Nephron (organoid): ENCODE measurements around the gene SH3BP1.
A peak's percentile ranks its signal among the peaks of the same experiment; 100 is the strongest.

Experiments used
- H3K27ac Mint-ChIP-seq, 3 experiments: 2 replicates each; pipeline ENCODE4 v1.8.0; 2020; ENCODE audit warnings: mixed read lengths in 3 of 3, mild to moderate bottlenecking in 2 of 3, moderate library complexity in 1 of 3
- H3K27me3 Mint-ChIP-seq: 2 replicates; pipeline ENCODE4 v1.8.0; 2021; ENCODE audit warnings: low read depth, mild to moderate bottlenecking, moderate library complexity, mixed read lengths
- H3K36me3 Mint-ChIP-seq: 2 replicates; pipeline ENCODE4 v1.8.0; 2020; ENCODE audit warnings: low read depth, mixed read lengths
- H3K4me1 Mint-ChIP-seq: 2 replicates; pipeline ENCODE4 v1.8.0; 2020; ENCODE audit warnings: mixed read lengths
- H3K4me3 Mint-ChIP-seq, 3 experiments: 2 replicates each; pipeline ENCODE4 v1.8.0; 2020; ENCODE audit warnings: mild to moderate bottlenecking in 3 of 3, mixed read lengths in 3 of 3, moderate library complexity in 2 of 3
- H3K9me3 Mint-ChIP-seq: 2 replicates; pipeline ENCODE4 v1.8.0; 2020; ENCODE audit warnings: mixed read lengths
- TF ChIP-seq, protein P1 (sequence below), 3 experiments: fragments of 200-600 bp; sonication (generic); IDR thresholded peaks; one replicate each; pipeline ENCODE4 v1.5.0; 2021; ENCODE audit warnings: antibody characterized with exemption in 3 of 3; ENCODE audit not compliant: unreplicated experiment in 3 of 3

SH3BP1 gene

DNA sequence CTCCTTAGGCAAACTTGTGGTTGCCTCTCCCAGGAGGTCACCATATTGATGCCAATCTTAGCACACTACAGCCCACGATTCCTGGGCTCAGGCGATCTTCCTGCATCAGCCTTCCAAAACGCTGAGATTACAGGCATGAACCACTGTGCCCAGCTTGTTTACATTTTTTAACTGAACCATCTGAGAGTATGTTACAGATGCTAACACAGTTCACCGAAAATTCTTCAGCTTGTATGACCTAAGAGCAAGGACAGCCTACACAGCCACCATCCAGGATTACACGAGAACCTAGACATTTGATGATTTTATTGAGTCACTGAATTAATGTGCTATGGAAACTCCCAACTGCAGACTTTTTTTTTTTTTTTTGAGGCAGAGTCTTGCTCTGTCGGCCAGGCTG is 30.1 kb downstream of the SH3BP1 start:
- Mint-ChIP-seq H3K4me3 (no peak overlapping the region), H3K9me3 (no peaks in the 10 kb centered on the region), H3K36me3 (peaks cover 17% of the 10 kb centered on the region), H3K27ac (peak overlapping the region in 1 of 3 experiments; percentile 46), H3K4me1 (no peaks in the 10 kb centered on the region), H3K27me3 (no peaks in the 10 kb centered on the region)
- TF ChIP-seq, protein P1, sequence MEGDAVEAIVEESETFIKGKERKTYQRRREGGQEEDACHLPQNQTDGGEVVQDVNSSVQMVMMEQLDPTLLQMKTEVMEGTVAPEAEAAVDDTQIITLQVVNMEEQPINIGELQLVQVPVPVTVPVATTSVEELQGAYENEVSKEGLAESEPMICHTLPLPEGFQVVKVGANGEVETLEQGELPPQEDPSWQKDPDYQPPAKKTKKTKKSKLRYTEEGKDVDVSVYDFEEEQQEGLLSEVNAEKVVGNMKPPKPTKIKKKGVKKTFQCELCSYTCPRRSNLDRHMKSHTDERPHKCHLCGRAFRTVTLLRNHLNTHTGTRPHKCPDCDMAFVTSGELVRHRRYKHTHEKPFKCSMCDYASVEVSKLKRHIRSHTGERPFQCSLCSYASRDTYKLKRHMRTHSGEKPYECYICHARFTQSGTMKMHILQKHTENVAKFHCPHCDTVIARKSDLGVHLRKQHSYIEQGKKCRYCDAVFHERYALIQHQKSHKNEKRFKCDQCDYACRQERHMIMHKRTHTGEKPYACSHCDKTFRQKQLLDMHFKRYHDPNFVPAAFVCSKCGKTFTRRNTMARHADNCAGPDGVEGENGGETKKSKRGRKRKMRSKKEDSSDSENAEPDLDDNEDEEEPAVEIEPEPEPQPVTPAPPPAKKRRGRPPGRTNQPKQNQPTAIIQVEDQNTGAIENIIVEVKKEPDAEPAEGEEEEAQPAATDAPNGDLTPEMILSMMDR (IDR thresholded peaks at IDR 0.05; ENCODE audit: unreplicated experiment in 3 of 3), result no peak

DNA sequence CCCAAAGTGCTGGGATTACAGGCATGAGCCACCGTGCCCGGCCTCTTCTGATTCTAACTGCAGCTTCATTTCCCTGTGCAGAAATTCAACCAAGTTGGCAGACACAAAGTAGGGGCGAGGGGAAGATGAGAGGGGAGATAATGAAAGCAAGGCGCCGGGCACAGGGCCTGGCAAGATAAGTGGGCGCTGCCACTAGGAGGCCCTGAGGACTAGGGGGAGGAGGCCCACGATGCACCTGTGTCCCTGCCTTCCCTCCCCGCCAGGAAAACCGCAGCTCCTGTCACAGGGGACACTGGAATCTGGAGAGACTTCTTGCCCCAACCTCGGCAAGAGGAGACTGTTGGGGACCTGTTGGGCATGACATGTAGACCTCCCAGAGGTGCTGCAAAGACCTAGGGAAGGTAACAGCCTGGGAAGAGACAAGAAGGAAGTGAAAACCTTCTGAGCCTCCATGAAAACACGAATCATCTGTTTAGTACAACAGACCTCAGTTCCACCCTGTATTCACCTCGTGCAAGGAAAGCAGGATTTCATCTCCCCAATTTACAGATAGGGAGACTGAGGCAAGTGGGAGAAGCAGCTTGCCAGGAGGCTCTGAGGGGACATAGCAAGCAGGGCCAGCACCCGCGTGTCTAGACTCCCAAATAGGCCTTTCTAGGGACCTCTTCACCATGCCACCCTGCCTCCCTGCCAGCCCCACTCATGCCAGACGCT is 32.9 kb downstream of the SH3BP1 start:
- Mint-ChIP-seq H3K27ac (peak overlapping the region in 1 of 3 experiments; percentile 68), H3K9me3 (no peaks in the 10 kb centered on the region), H3K4me1 (peaks cover 16% of the 10 kb centered on the region), H3K4me3 (no peak overlapping the region), H3K27me3 (no peaks in the 10 kb centered on the region), H3K36me3 (peaks cover 6% of the 10 kb centered on the region)
- TF ChIP-seq, protein P1 (IDR thresholded peaks at IDR 0.05; ENCODE audit: unreplicated experiment in 3 of 3), result no peak

- peaks cover 20% of the 10 kb centered on the region for H3K4me1 Mint-ChIP-seq
- H3K4me3 Mint-ChIP-seq, result no peak overlapping the region
- no peaks in the 10 kb centered on the region for H3K27me3 Mint-ChIP-seq
- no peaks in the 10 kb centered on the region for H3K9me3 Mint-ChIP-seq
- H3K27ac Mint-ChIP-seq, result no peak overlapping the region
- TF ChIP-seq, protein P1 (IDR thresholded peaks at IDR 0.05; ENCODE audit: unreplicated experiment in 3 of 3), result no peak
- H3K36me3 Mint-ChIP-seq, result peaks cover 4% of the 10 kb centered on the region
Measured at GRCh38 chr22:37672920-37673455, 33.5 kb downstream of the SH3BP1 start.

DNA sequence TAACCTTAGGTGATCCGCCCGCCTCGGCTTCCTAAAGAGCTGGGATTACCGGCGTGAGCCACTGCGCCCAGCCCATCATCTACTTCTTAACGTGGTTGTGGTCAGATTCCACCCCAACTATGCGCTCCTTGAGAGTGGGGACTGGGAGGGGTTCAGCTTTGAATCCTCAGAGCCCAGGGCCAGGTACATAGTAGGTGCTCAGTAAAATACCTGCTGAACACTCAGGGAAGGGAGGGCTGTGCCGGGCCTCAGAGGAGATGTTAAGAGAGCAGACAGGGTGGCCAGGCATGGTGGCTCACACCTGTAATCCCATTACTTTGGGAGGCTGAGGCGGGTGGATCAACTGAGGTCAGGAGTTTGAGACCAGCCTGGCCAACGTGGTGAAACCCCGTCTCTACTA is 34.8 kb downstream of the SH3BP1 start:
- TF ChIP-seq, protein P1 (IDR thresholded peaks at IDR 0.05; ENCODE audit: unreplicated experiment in 3 of 3), result no peak
- Mint-ChIP-seq H3K27me3 (no peaks in the 10 kb centered on the region), H3K9me3 (no peaks in the 10 kb centered on the region), H3K27ac (peak overlapping the region; percentile 93 to 100 (median 99)), H3K4me3 (peak overlapping the region in 1 of 3 experiments; percentile 21), H3K4me1 (peaks cover 22% of the 10 kb centered on the region), H3K36me3 (peaks cover 3% of the 10 kb centered on the region)

- Mint-ChIP-seq H3K4me1 (peaks cover 29% of the 10 kb centered on the region), H3K27ac (peak within 1 kb of the TSS; percentile 93 to 100 (median 99)), H3K4me3 (peak within 1 kb of the TSS; percentile 76 to 91 (median 91)), H3K27me3 (no peaks in the 10 kb centered on the region), H3K9me3 (no peaks in the 10 kb centered on the region), H3K36me3 (peaks cover 6% of the 10 kb centered on the region)
- TF ChIP-seq, protein P1 (IDR thresholded peaks at IDR 0.05; ENCODE audit: unreplicated experiment in 3 of 3), result no peak
Measured at GRCh38 chr22:37674951-37675929, 35.8 kb downstream of the SH3BP1 start, which contains the start of gene LGALS1. LGALS1 (plus strand) TSS chr22:37675636; CDS start chr22:37675703, 67 bp downstream.
